K562 (cell line): ENCODE measurements around the gene ZFP92. TPM values are rescaled to one million over a fixed set of nuclear protein-coding genes. Genes with fewer than 3 reads are reported as not detected.
A peak's percentile ranks its signal among the peaks of the same experiment; 100 is the strongest.

Experiments used
- BRD4 ChIP-seq: fragments of 200-600 bp; sonication (generic); IDR thresholded peaks from 2 replicates; pipeline ENCODE4 v1.6.1; 2017; ENCODE audit warnings: inconsistent platforms
- CAMTA2 ChIP-seq: fragments of 250-450 bp; sonication (Bioruptor Pico); conservative IDR thresholded peaks from 2 replicates; pipeline ENCODE4 v1.5.1; 2022
- E2F8 ChIP-seq: fragments of 450-650 bp; IDR thresholded peaks from 2 replicates; pipeline ENCODE4 v1.7.1; 2018; ENCODE audit warnings: mild to moderate bottlenecking, low read depth; ENCODE audit not compliant: partially characterized antibody
- GTF2F1 ChIP-seq: IDR thresholded peaks from 2 replicates; pipeline ENCODE4 v1.6.1; 2011; ENCODE audit warnings: low read depth, low read length, improper control_type of control experiment
- HMBOX1 ChIP-seq: sonication (generic); IDR thresholded peaks from 2 replicates; pipeline ENCODE4 v1.6.1; 2016
- ID3 ChIP-seq, 2 experiments: fragments of 250-450 bp in 1 of 2; fragments of 450-650 bp in 1 of 2; sonication (Bioruptor Pico) in 1 of 2; IDR thresholded peaks; 2 replicates each; pipeline versions ENCODE4 v1.6.1 to v1.8.0; 2016 to 2021; ENCODE audit warnings: mild to moderate bottlenecking in 2 of 2, moderate library complexity in 2 of 2, missing compliant biosample characterization in 1 of 2, missing genetic modification characterization in 1 of 2
- MAFK ChIP-seq: IDR thresholded peaks from 2 replicates; pipeline ENCODE4 v1.6.1; 2011; ENCODE audit warnings: low read length, improper control_type of control experiment
- MCM5 ChIP-seq: fragments of 450-650 bp; IDR thresholded peaks from 2 replicates; pipeline ENCODE4 v1.6.1; 2016; ENCODE audit warnings: low read depth
- MIER1 ChIP-seq: fragments of 450-650 bp; IDR thresholded peaks from 2 replicates; pipeline ENCODE4 v1.6.1; 2016; ENCODE audit warnings: antibody characterized with exemption, mild to moderate bottlenecking, low read depth
- MLX ChIP-seq, 2 experiments: fragments of 450-650 bp in 1 of 2; sonication (generic) in 1 of 2; formaldehyde crosslinking; conservative IDR thresholded peaks; 2 replicates each; pipeline versions ENCODE4 v1.4.0 to v1.8.1; 2020 to 2022; ENCODE audit warnings: mild to moderate bottlenecking in 1 of 2, missing genetic modification reagents in 1 of 2
- MYBL2 ChIP-seq, 2 experiments: fragments of 450-650 bp in 1 of 2; sonication (generic) in 1 of 2; formaldehyde crosslinking in 1 of 2; IDR thresholded peaks; 2 replicates each; pipeline versions ENCODE4 v1.6.1 to v1.8.1; 2017 to 2022; ENCODE audit warnings: borderline replicate concordance in 1 of 2, inconsistent platforms in 1 of 2, low read depth in 1 of 2, mild to moderate bottlenecking in 1 of 2, missing genetic modification reagents in 1 of 2, moderate library complexity in 1 of 2
- NRF1 ChIP-seq, 2 experiments: fragments of 450-650 bp; IDR thresholded peaks in 1 of 2; conservative IDR thresholded peaks in 1 of 2; 2 replicates each; pipeline ENCODE4 v1.6.1; 2014; ENCODE audit warnings: mild to moderate bottlenecking in 2 of 2
- STAT5A ChIP-seq: IDR thresholded peaks from 2 replicates; pipeline ENCODE4 v1.6.1; 2012; ENCODE audit warnings: low read length, inconsistent platforms, borderline replicate concordance
- TFAM ChIP-seq: fragments of 250-450 bp; sonication (Bioruptor Pico); conservative IDR thresholded peaks from 2 replicates; pipeline ENCODE4 v1.5.0; 2021; ENCODE audit warnings: mild to moderate bottlenecking, moderate library complexity
- ZBED1 ChIP-seq: IDR thresholded peaks from 2 replicates; pipeline ENCODE4 v1.6.1; 2014
- ZKSCAN3 ChIP-seq: fragments of 250-450 bp; sonication (Bioruptor Pico); IDR thresholded peaks from 2 replicates; pipeline ENCODE4 v1.4.0; 2020
- ZNF143 ChIP-seq: sonication (generic); formaldehyde crosslinking; IDR thresholded peaks from 2 replicates; pipeline ENCODE4 v1.9.0; 2022; ENCODE audit warnings: mild to moderate bottlenecking, missing genetic modification reagents
- ZNF239 ChIP-seq: fragments of 250-450 bp; sonication (Bioruptor Pico); IDR thresholded peaks from 2 replicates; pipeline ENCODE4 v1.4.0; 2020; ENCODE audit warnings: mild to moderate bottlenecking
- ZNF24 ChIP-seq: fragments of 450-650 bp; IDR thresholded peaks from 2 replicates; pipeline ENCODE4 v1.6.1; 2016
- ZNF274 ChIP-seq: IDR thresholded peaks from 2 replicates; pipeline ENCODE4 v1.6.1; 2011; ENCODE audit warnings: low read depth, mild to moderate bottlenecking, low read length, moderate library complexity, borderline replicate concordance
- ZNF280B ChIP-seq: fragments of 250-450 bp; sonication (Bioruptor Pico); IDR thresholded peaks from 2 replicates; pipeline ENCODE4 v1.5.1; 2021; ENCODE audit warnings: mild to moderate bottlenecking
- ZNF347 ChIP-seq: fragments of 450-650 bp; formaldehyde crosslinking; IDR thresholded peaks from 2 replicates; pipeline ENCODE4 v1.4.0; 2020; ENCODE audit warnings: low read depth, mild to moderate bottlenecking, moderate library complexity
- polyA plus RNA-seq, 8 experiments: library from polyadenylated mRNA; depleted of rRNA in 4 of 8; stranded (reverse) in 5 of 8; unstranded in 3 of 8; fragments of >200 nt; fragmentation: Nextera tagmentation in 2 of 8; fragmentation: Illumina TruSeq in 1 of 8; extraction: Ambion mirVana in 2 of 8; extraction: Trizol in 1 of 8; gene quantifications; 2 replicates each; pipeline versions ENCODE4 v1.2.1 to v1.2.3, GENCODE V29; 2011 to 2014; ENCODE audit warnings: inconsistent platforms in 1 of 8, missing spikeins in 1 of 8
- total RNA-seq, 7 experiments: library from RNA; depleted of rRNA in 6 of 7; stranded (reverse); fragments of >200 nt in 6 of 7; fragmentation: Illumina TruSeq in 2 of 7; extraction: Trizol in 2 of 7; gene quantifications; 2 replicates each; pipeline versions ENCODE4 v1.2.1 to v1.2.3, GENCODE V29; 2011 to 2021; ENCODE audit warnings: low replicate concordance in 1 of 7

ZFP92 gene
- total and polyA plus RNA-seq, 9 of the 15 experiments (the other 6 are each of a cell fraction or from before 2014, with no cell fraction given): 0.32 to 3.3 (median 1.8) TPM

GRCh38 chrX:153400146-153401132 lies 10.8 kb upstream of the ZFP92 start (continued):
- TF ChIP-seq MAFK (no peak), MCM5 (no peak), CAMTA2 (CRISPR knock-in tag) (no peak), ZNF347 (CRISPR knock-in tag) (no peak), ZNF280B (CRISPR knock-in tag) (no peak), ZNF274 (no peak), E2F8 (no peak), MYBL2 (IDR thresholded peaks at IDR 0.05; ENCODE audit: low read depth) (no peak), MYBL2 (CRISPR knock-in tag; IDR thresholded peaks at IDR 0.05; ENCODE audit: borderline replicate concordance) (no peak), MLX (CRISPR knock-in tag; conservative IDR thresholded peaks at IDR 0.05) (no peak), ZNF24 (peak; percentile 25; the same call in 1 of the 2 replicates), NRF1 (conservative IDR thresholded peaks at IDR 0.05 in 1 of 2, IDR thresholded peaks at IDR 0.05 in 1 of 2) (no peak), ZNF239 (CRISPR knock-in tag) (no peak), ID3 (CRISPR knock-in tag; IDR thresholded peaks at IDR 0.05) (no peak), ID3 (tag; IDR thresholded peaks at IDR 0.05) (no peak), ZNF143 (CRISPR knock-in tag) (no peak), BRD4 (no peak), ZBED1 (no peak), STAT5A (no peak), GTF2F1 (no peak), ZKSCAN3 (CRISPR knock-in tag) (no peak), TFAM (CRISPR knock-in tag) (no peak), MIER1 (no peak), HMBOX1 (no peak)
